PC-9 (cell line): ENCODE results near the gene LGALS8. TPM values are rescaled to one million over a fixed set of nuclear protein-coding genes. Genes with fewer than 3 reads are reported as not detected.

Experiments used
- BruUV-seq: library from RNA; stranded (reverse); fragments of 400-500 nt; replicated peaks from 2 replicates; lab custom pipeline; 2021; lab: Mats Ljungman, UMichigan
- CTCF ChIA-PET: fragments of 300-600 bp; sonication (Branson Sonifier 250); formaldehyde crosslinking; loops from one replicate; lab custom pipeline; 2022; ENCODE audit warnings: antibody characterized with exemption; lab: Charles Lee
- POLR2A ChIA-PET: fragments of 300-600 bp; sonication (Branson Sonifier 250); formaldehyde crosslinking; loops from one replicate; lab custom pipeline; 2022; ENCODE audit warnings: antibody characterized with exemption; ENCODE audit not compliant: unreplicated experiment; lab: Charles Lee
- DNase-seq, 2 experiments: peaks; one replicate each; pipeline versions ENCODE4 v3.0.0 to v3.0.0-alpha.2; 2015 to 2022; ENCODE audit warnings: mixed read lengths in 1 of 2
- H2AFZ ChIP-seq: fragments of 200-600 bp; sonication (generic); 2 replicates; pipeline ENCODE4 v1.8.1; 2017; ENCODE audit warnings: antibody characterized with exemption
- H3F3A ChIP-seq: fragments of 200-600 bp; sonication (generic); 2 replicates; pipeline ENCODE4 v1.8.1; 2017; ENCODE audit warnings: antibody characterized with exemption, mild to moderate bottlenecking, low read depth; ENCODE audit not compliant: insufficient read depth
- H3K27ac ChIP-seq: fragments of 200-600 bp; sonication (generic); 2 replicates; pipeline ENCODE4 v1.6.1; 2016; ENCODE audit warnings: mixed run types
- H3K27me3 ChIP-seq: fragments of 200-600 bp; sonication (generic); 2 replicates; pipeline ENCODE4 v1.6.1; 2016; ENCODE audit warnings: low read depth, mixed run types; ENCODE audit not compliant: insufficient read depth
- H3K36me3 ChIP-seq: fragments of 200-600 bp; sonication (generic); 2 replicates; pipeline ENCODE4 v1.6.1; 2016; ENCODE audit warnings: low read depth, mixed run types
- H3K4me1 ChIP-seq: fragments of 200-600 bp; sonication (generic); replicated peaks from 2 replicates; pipeline ENCODE4 v1.6.1; 2016; ENCODE audit warnings: mixed run types; ENCODE audit not compliant: insufficient read depth
- H3K4me2 ChIP-seq: fragments of 200-600 bp; sonication (generic); 2 replicates; pipeline ENCODE4 v1.6.1; 2017; ENCODE audit warnings: mixed run types
- H3K4me3 ChIP-seq: fragments of 200-600 bp; sonication (generic); 2 replicates; pipeline ENCODE4 v1.6.1; 2016; ENCODE audit warnings: mixed run types
- H3K79me2 ChIP-seq: fragments of 200-600 bp; sonication (generic); 2 replicates; pipeline ENCODE4 v1.6.1; 2017; ENCODE audit warnings: low read depth, mixed run types
- H3K9me2 ChIP-seq: fragments of 200-600 bp; sonication (generic); 2 replicates; pipeline ENCODE4 v1.8.1; 2017; ENCODE audit warnings: mild to moderate bottlenecking; ENCODE audit not compliant: insufficient read depth
- H3K9me3 ChIP-seq: fragments of 200-600 bp; sonication (generic); 2 replicates; pipeline ENCODE4 v1.8.1; 2016; ENCODE audit warnings: low read depth; ENCODE audit not compliant: insufficient read depth
- H4K20me1 ChIP-seq: fragments of 200-600 bp; sonication (generic); 2 replicates; pipeline ENCODE4 v1.8.1; 2017; ENCODE audit not compliant: insufficient read depth
- CTCF ChIP-seq: fragments of 200-600 bp; sonication (generic); conservative IDR thresholded peaks from 2 replicates; pipeline ENCODE4 v1.6.1; 2017; ENCODE audit warnings: mixed run types, antibody characterized with exemption, mild to moderate bottlenecking, moderate library complexity
- EZH2 ChIP-seq: fragments of 200-600 bp; sonication (generic); IDR thresholded peaks from 2 replicates; pipeline ENCODE4 v1.8.0; 2017; ENCODE audit warnings: antibody characterized with exemption, low read depth
- intact Hi-C: fragments of 100-400 bp; cut with micrococcal nuclease; formaldehyde crosslinking; loops from one replicate; pipeline ENCODE4 v1.10.0; 2022; ENCODE audit not compliant: unreplicated experiment
- total RNA-seq: library from RNA; stranded (reverse); gene quantifications from 2 replicates; pipeline ENCODE4 v1.2.3, GENCODE V29; 2021

LGALS8 gene
- total RNA-seq, 1 experiment from 2014 or later = 59.2 TPM

GRCh38 chr1:236520445-236521005 lies 3.3 kb upstream of the LGALS8 start:
- no TSS peak for BruUV-seq
- DNase-seq = no peak
- ChIA-PET POLR2A (no interaction called here), CTCF (no interaction called here)
- Histone ChIP-seq H3K4me1 (peaks cover 54% of the 10 kb centered on the region), H3K4me3 (no peak overlapping the region), H3K27me3 (no peaks in the 10 kb centered on the region), H4K20me1 (no peaks in the 10 kb centered on the region), H3K79me2 (peaks cover 17% of the 10 kb centered on the region), H3K36me3 (no peaks in the 10 kb centered on the region), H3K27ac (no peak overlapping the region), H2AFZ (no peak overlapping the region), H3K9me2 (no peaks in the 10 kb centered on the region), H3K4me2 (no peak overlapping the region), H3K9me3 (no peaks in the 10 kb centered on the region), H3F3A (peaks cover 41% of the 10 kb centered on the region)
- intact Hi-C loops = no loop called here
- TF ChIP-seq EZH2 (no peak), CTCF (no peak)

- H4K20me1 ChIP-seq = no peaks in the 10 kb centered on the region
- H3K9me3 ChIP-seq = no peaks in the 10 kb centered on the region
- intact Hi-C loops = no loop called here
- H3K4me2 ChIP-seq = peak overlapping the region; percentile 89
- no peaks in the 10 kb centered on the region for H3K27me3 ChIP-seq
- no peak for DNase-seq
- peaks cover 16% of the 10 kb centered on the region for H3K36me3 ChIP-seq
- no TSS peak for BruUV-seq
- peak overlapping the region; percentile 83 for H3K27ac ChIP-seq
- H3K4me3 ChIP-seq = peak overlapping the region; percentile 77
- peaks cover 15% of the 10 kb centered on the region; the same call in 1 of the 2 replicates for H3F3A ChIP-seq
- ChIA-PET CTCF (interaction anchor here (0.6 kb wide), 1 partner anchor 33 kb away, joined by 7 read pairs; no protein-coding TSS in a partner anchor), POLR2A (no interaction called here)
- H3K79me2 ChIP-seq = peaks cover 39% of the 10 kb centered on the region
- TF ChIP-seq EZH2 (no peak), CTCF (no peak)
- peak overlapping the region; percentile 77 for H2AFZ ChIP-seq
- H3K4me1 ChIP-seq = peaks cover 42% of the 10 kb centered on the region
- no peaks in the 10 kb centered on the region for H3K9me2 ChIP-seq
Observed at GRCh38 chr1:236522937-236523703, 662 bp upstream of the LGALS8 start.

GRCh38 chr1:236524142-236524894 lies 536 bp downstream of the LGALS8 start:
- ChIA-PET CTCF (interaction anchor here (0.9 kb wide), 1 partner anchor 72 kb away, joined by 3 read pairs; no protein-coding TSS in a partner anchor), POLR2A (no interaction called here)
- DNase-seq = peak; percentile 43 to 82
- Histone ChIP-seq H3K27me3 (no peaks in the 10 kb centered on the region), H3K79me2 (peaks cover 42% of the 10 kb centered on the region), H3K4me1 (peaks cover 33% of the 10 kb centered on the region), H3K4me2 (peak overlapping the region; percentile 89), H4K20me1 (no peaks in the 10 kb centered on the region), H3K36me3 (peaks cover 16% of the 10 kb centered on the region), H3K27ac (peak overlapping the region; percentile 83), H3K9me2 (no peaks in the 10 kb centered on the region), H3K9me3 (no peaks in the 10 kb centered on the region), H3F3A (peaks cover 10% of the 10 kb centered on the region; the same call in 1 of the 2 replicates), H2AFZ (peak overlapping the region; percentile 77), H3K4me3 (peak overlapping the region; percentile 77)
- no peak for TF ChIP-seq EZH2
- TF ChIP-seq CTCF = no peak
- BruUV-seq = TSS peak; percentile 63
- intact Hi-C loops = loop anchor here (1.0 kb wide), 1 partner anchor 21 kb away; no protein-coding TSS in a partner anchor
